Suprapubic skin (tissue), 4 donors: ENCODE results near the gene ATXN1. TPM values are rescaled to one million over a fixed set of nuclear protein-coding genes. Genes with fewer than 3 reads are reported as not detected.
A peak's percentile ranks its signal among the peaks of the same experiment; 100 is the strongest.

ENCODE experiments used
- DNase-seq, 2 donors: peaks; one replicate each; pipeline ENCODE4 v3.0.0-alpha.2; 2019; ENCODE audit warnings: low spot score in 2 of 2
- H3K27ac ChIP-seq: fragments of 200-600 bp; sonication (generic); one replicate; pipeline ENCODE4 v1.5.1; 2019
- H3K27me3 ChIP-seq: fragments of 200-600 bp; sonication (generic); one replicate; pipeline ENCODE4 v1.5.1; 2019
- H3K36me3 ChIP-seq: fragments of 200-600 bp; sonication (generic); one replicate; pipeline ENCODE4 v1.5.1; 2019
- H3K4me1 ChIP-seq: fragments of 200-600 bp; sonication (generic); one replicate; pipeline ENCODE4 v1.5.1; 2019
- H3K4me3 ChIP-seq: fragments of 200-600 bp; sonication (generic); one replicate; pipeline ENCODE4 v1.5.1; 2019; ENCODE audit warnings: mild to moderate bottlenecking
- H3K9me3 ChIP-seq: fragments of 200-600 bp; sonication (generic); one replicate; pipeline ENCODE4 v1.5.1; 2019
- EP300 ChIP-seq: sonication (generic); formaldehyde crosslinking; IDR thresholded peaks from one replicate; pipeline ENCODE4 v1.6.1; 2017; ENCODE audit warnings: antibody characterized with exemption
- POLR2A ChIP-seq, 2 donors: fragments of 450-650 bp; IDR thresholded peaks; one replicate each; pipeline ENCODE4 v1.6.1; 2017; ENCODE audit warnings: antibody characterized with exemption in 2 of 2, mild to moderate bottlenecking in 2 of 2, moderate library complexity in 2 of 2
- POLR2AphosphoS5 ChIP-seq, 3 donors: sonication (generic); formaldehyde crosslinking; IDR thresholded peaks; one replicate each; pipeline ENCODE4 v1.6.1; 2017; ENCODE audit warnings: antibody characterized with exemption in 3 of 3
- WGBS: methylation state at CpG from one replicate; pipeline ENCODE4 v1.1.5; 2018; 5-methylcytosine and 5-hydroxymethylcytosine counted together
- total RNA-seq, 4 donors: library from RNA; depleted of rRNA; stranded (reverse); fragments of >200 nt; gene quantifications; one replicate each; pipeline ENCODE4 v1.1.0, GENCODE V29; 2016
- TF ChIP-seq, protein P1 (sequence below), 2 donors: fragments of 200-600 bp in 1 of 2; fragments of 450-650 bp in 1 of 2; sonication (generic) in 1 of 2; IDR thresholded peaks; one replicate each; pipeline ENCODE4 v1.5.1; 2016 to 2019; ENCODE audit warnings: antibody characterized with exemption in 2 of 2, mild to moderate bottlenecking in 1 of 2, moderate library complexity in 1 of 2

The ATXN1 gene
- total RNA-seq, 4 donors from 2014 or later = 32.8 to 95.4 (median 42.4) TPM

DNA sequence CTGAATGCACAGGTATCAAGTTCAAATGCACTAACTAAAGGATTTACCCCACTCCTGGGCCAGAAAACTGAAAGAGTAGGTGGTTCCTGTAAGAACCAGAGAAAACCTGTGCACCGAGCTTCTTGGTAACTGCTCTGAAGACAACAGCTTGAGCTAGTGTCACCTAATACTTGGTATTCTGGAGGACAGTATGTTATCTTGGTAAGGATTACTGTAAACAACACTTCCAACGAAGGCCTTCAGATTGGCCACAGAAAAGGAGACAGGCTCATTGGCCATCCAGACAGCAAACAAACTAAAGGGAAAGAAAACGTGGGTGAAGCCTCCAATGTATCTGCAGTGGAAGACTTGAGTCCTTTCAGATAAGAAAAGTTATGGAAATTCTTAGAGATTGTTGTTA lies 461.4 kb downstream of the ATXN1 start:
- H3K27me3 ChIP-seq = no peaks in the 10 kb centered on the region
- 86% methylated on average over 3 of the region's 3 CpGs for WGBS
- DNase-seq = peak in 1 of 2 donors; percentile 11
- H3K4me1 ChIP-seq = no peaks in the 10 kb centered on the region
- H3K36me3 ChIP-seq = peaks cover 7% of the 10 kb centered on the region
- no peak overlapping the region for H3K4me3 ChIP-seq
- H3K27ac ChIP-seq = no peak overlapping the region
- H3K9me3 ChIP-seq = no peaks in the 10 kb centered on the region
- TF ChIP-seq, protein P1, sequence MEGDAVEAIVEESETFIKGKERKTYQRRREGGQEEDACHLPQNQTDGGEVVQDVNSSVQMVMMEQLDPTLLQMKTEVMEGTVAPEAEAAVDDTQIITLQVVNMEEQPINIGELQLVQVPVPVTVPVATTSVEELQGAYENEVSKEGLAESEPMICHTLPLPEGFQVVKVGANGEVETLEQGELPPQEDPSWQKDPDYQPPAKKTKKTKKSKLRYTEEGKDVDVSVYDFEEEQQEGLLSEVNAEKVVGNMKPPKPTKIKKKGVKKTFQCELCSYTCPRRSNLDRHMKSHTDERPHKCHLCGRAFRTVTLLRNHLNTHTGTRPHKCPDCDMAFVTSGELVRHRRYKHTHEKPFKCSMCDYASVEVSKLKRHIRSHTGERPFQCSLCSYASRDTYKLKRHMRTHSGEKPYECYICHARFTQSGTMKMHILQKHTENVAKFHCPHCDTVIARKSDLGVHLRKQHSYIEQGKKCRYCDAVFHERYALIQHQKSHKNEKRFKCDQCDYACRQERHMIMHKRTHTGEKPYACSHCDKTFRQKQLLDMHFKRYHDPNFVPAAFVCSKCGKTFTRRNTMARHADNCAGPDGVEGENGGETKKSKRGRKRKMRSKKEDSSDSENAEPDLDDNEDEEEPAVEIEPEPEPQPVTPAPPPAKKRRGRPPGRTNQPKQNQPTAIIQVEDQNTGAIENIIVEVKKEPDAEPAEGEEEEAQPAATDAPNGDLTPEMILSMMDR (IDR thresholded peaks at IDR 0.05) = no peak
- TF ChIP-seq POLR2AphosphoS5 (IDR thresholded peaks at IDR 0.05) (no peak), POLR2A (IDR thresholded peaks at IDR 0.05) (no peak), EP300 (no peak)

DNA sequence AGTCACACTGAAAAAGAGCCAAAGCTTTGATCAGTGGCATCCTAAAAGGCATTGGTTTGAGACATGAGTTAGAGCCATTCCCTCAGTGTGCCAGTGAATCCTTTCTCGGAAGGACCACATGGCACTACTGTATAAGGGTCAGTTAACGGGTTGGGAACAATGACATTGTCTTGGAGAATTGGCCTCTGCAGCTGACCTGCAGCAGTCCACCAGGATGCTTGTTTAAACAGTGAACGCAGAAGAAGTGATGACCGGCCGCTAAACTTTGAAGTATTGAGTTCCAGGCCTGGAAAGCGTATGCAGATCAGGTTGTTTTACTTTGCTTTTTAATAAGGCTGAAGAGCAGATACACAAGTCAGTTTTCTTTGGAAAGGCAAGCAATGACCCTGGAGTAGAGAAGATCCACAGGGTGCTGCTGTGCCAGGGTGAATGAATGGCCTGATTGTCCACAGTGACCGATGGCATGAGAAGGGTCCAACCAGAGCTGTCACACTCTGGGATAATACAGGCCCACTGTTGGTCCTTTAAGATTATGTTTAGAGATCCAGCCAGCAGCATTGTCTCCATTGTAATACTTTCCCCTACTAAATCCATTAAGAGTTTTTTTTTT lies 465.1 kb downstream of the ATXN1 start:
- Histone ChIP-seq H3K36me3 (no peaks in the 10 kb centered on the region), H3K4me3 (no peak overlapping the region), H3K9me3 (no peaks in the 10 kb centered on the region), H3K27ac (no peak overlapping the region), H3K27me3 (no peaks in the 10 kb centered on the region), H3K4me1 (no peaks in the 10 kb centered on the region)
- WGBS = 91% methylated on average over 7 of the region's 7 CpGs
- no peak for DNase-seq
- TF ChIP-seq POLR2AphosphoS5 (IDR thresholded peaks at IDR 0.05) (no peak), POLR2A (IDR thresholded peaks at IDR 0.05) (no peak), EP300 (no peak)
- TF ChIP-seq, protein P1 (IDR thresholded peaks at IDR 0.05) = no peak

DNA sequence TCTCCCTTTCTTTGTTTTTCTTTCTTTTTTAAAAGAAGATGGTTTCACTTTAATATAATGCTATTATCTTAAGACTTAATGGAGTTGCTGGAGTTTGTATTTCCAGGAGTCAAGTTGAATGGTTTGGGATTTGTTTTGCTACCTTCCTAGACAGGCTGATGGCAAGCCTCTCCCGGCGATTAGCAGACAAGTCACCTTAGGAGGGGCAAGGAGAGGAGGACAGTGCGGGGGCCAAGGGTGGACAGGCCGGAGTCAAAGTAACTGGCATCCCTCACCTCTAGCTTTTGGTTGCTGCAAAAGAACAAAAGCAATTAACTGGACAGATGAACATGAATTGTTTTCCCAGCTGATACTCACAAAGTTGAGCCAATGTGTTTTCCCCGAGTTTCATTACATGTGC lies 465.8 kb downstream of the ATXN1 start:
- Histone ChIP-seq H3K27me3 (no peaks in the 10 kb centered on the region), H3K4me3 (no peak overlapping the region), H3K9me3 (no peaks in the 10 kb centered on the region), H3K4me1 (no peaks in the 10 kb centered on the region), H3K27ac (no peak overlapping the region), H3K36me3 (no peaks in the 10 kb centered on the region)
- DNase-seq = peak in 1 of 2 donors; percentile 66
- 91% methylated on average over 5 of the region's 5 CpGs for WGBS
- TF ChIP-seq POLR2A (IDR thresholded peaks at IDR 0.05) (no peak), EP300 (no peak), POLR2AphosphoS5 (IDR thresholded peaks at IDR 0.05) (no peak)
- TF ChIP-seq, protein P1 (IDR thresholded peaks at IDR 0.05) = no peak

DNA sequence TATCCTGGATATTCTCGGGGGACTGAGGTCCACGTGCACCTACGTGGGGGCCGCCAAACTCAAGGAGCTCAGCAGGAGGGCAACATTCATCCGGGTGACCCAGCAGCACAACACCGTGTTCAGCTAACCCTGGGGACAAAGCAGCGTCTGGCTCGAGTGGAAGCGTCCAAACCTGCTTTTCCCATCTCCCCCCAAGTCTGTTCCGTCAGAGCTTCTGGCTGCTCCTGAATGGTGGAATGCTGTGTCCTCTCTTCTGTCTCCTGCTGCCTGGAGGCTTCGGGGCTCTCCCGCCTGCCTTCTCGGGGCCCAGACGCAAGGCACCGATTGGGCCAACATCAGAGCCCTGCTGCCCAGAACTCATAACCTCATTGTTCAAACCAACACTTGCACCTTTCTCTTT lies 466.2 kb downstream of the ATXN1 start:
- Histone ChIP-seq H3K4me3 (no peak overlapping the region), H3K9me3 (no peaks in the 10 kb centered on the region)

DNA sequence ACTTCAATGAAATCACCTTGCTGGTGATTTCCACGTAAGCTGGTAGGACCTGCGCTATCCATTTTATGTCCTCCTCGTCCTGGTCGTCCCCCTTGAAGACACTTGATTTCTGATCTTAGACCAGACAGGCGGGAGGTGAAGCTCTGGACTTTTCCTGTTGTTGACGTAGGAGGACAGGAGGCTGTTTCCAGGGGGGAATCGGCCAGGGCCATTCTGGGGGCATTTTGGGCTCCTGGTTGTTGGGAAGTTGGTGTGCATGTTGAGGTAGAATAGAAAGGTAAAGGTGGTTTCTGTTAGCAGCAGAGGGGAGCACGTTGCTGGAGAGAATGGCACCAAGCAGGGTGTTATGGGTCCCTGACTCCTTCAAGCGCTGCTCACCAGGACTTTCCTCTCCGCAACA lies 466.9 kb downstream of the ATXN1 start:
- no peaks in the 10 kb centered on the region for H3K36me3 ChIP-seq
- H3K9me3 ChIP-seq = no peaks in the 10 kb centered on the region
- H3K4me3 ChIP-seq = no peak overlapping the region
- 91% methylated on average over 10 of the region's 10 CpGs for WGBS
- no peaks in the 10 kb centered on the region for H3K27me3 ChIP-seq
- TF ChIP-seq POLR2A (IDR thresholded peaks at IDR 0.05) (no peak), POLR2AphosphoS5 (IDR thresholded peaks at IDR 0.05) (no peak), EP300 (no peak)
- TF ChIP-seq, protein P1 (IDR thresholded peaks at IDR 0.05) = no peak
- no peaks in the 10 kb centered on the region for H3K4me1 ChIP-seq
- no peak overlapping the region for H3K27ac ChIP-seq
- no peak for DNase-seq

More for the DNA sequence above, 466.2 kb downstream of the ATXN1 start:
- Histone ChIP-seq H3K36me3 (no peaks in the 10 kb centered on the region), H3K4me1 (no peaks in the 10 kb centered on the region), H3K27me3 (no peaks in the 10 kb centered on the region), H3K27ac (no peak overlapping the region)
- TF ChIP-seq EP300 (no peak), POLR2A (IDR thresholded peaks at IDR 0.05) (no peak), POLR2AphosphoS5 (IDR thresholded peaks at IDR 0.05) (no peak)
- TF ChIP-seq, protein P1 (IDR thresholded peaks at IDR 0.05) = no peak
- DNase-seq = peak in 1 of 2 donors; percentile 64
- 74% methylated on average over 15 of the region's 15 CpGs for WGBS
